Caco-2 (cell line): ENCODE results near the gene ZSCAN26. TPM values are rescaled to one million over a fixed set of nuclear protein-coding genes. Genes with fewer than 3 reads are reported as not detected.

Source experiments
- BruUV-seq: library from RNA; stranded (reverse); fragments of 400-500 nt; replicated peaks from 2 replicates; lab custom pipeline; 2021; lab: Mats Ljungman, UMichigan
- CTCF ChIA-PET: fragments of 300-600 bp; sonication (Branson Sonifier 250); formaldehyde crosslinking; loops from one replicate; lab custom pipeline; 2022; ENCODE audit warnings: antibody characterized with exemption; lab: Charles Lee
- POLR2A ChIA-PET: fragments of 300-600 bp; sonication (Branson Sonifier 250); formaldehyde crosslinking; loops from one replicate; lab custom pipeline; 2022; ENCODE audit warnings: antibody characterized with exemption; lab: Charles Lee
- DNase-seq, 2 experiments: peaks; one replicate each; pipeline versions ENCODE4 v3.0.0 to v3.0.0-alpha.2; 2020 to 2022
- H3K27me3 ChIP-seq: replicated peaks from 2 replicates; pipeline ENCODE4 v1.6.0; 2011; ENCODE audit warnings: low read length; ENCODE audit not compliant: control insufficient read depth, insufficient read depth
- H3K36me3 ChIP-seq: 2 replicates; pipeline ENCODE4 v1.5.1; 2011; ENCODE audit warnings: low read length; ENCODE audit not compliant: control insufficient read depth, insufficient read depth
- H3K4me1 ChIP-seq: fragments of 250-450 bp; sonication (Bioruptor Pico); 2 replicates; pipeline ENCODE4 v1.5.1; 2020; ENCODE audit warnings: mild to moderate bottlenecking
- H3K4me3 ChIP-seq: 2 replicates; pipeline ENCODE4 v1.5.1; 2011; ENCODE audit warnings: low read depth, mild to moderate bottlenecking, control low read depth, low read length
- H3K9me3 ChIP-seq: fragments of 250-450 bp; sonication (Bioruptor Pico); 2 replicates; pipeline ENCODE4 v1.5.1; 2020; ENCODE audit warnings: mild to moderate bottlenecking, moderate library complexity
- H3K27ac Mint-ChIP-seq: one replicate; pipeline ENCODE4 v1.8.0; 2022; ENCODE audit warnings: mixed read lengths; ENCODE audit not compliant: unreplicated experiment
- H3K27me3 Mint-ChIP-seq: one replicate; pipeline ENCODE4 v1.8.0; 2022; ENCODE audit warnings: mixed read lengths; ENCODE audit not compliant: insufficient read depth, unreplicated experiment
- H3K36me3 Mint-ChIP-seq: one replicate; pipeline ENCODE4 v1.8.0; 2022; ENCODE audit warnings: mild to moderate bottlenecking, mixed read lengths; ENCODE audit not compliant: insufficient read depth, unreplicated experiment
- H3K4me1 Mint-ChIP-seq: one replicate; pipeline ENCODE4 v1.8.0; 2022; ENCODE audit warnings: low read depth, mixed read lengths; ENCODE audit not compliant: unreplicated experiment
- H3K4me3 Mint-ChIP-seq: one replicate; pipeline ENCODE4 v1.8.0; 2022; ENCODE audit warnings: mild to moderate bottlenecking, moderate library complexity, mixed read lengths; ENCODE audit not compliant: unreplicated experiment
- H3K9me3 Mint-ChIP-seq: one replicate; pipeline ENCODE4 v1.8.0; 2022; ENCODE audit warnings: mixed read lengths; ENCODE audit not compliant: unreplicated experiment
- intact Hi-C: fragments of 100-400 bp; cut with micrococcal nuclease; formaldehyde crosslinking; loops from one replicate; pipeline ENCODE4 v1.10.0; 2022; ENCODE audit not compliant: unreplicated experiment
- total RNA-seq: library from RNA; stranded (reverse); gene quantifications from 2 replicates; pipeline ENCODE4 v1.2.3, GENCODE V29; 2022
- TF ChIP-seq, protein P1 (sequence below), 2 experiments: fragments of 200-600 bp in 1 of 2; IDR thresholded peaks; 1 replicate in 1 of 2; 2 replicates in 1 of 2; pipeline versions ENCODE4 v1.5.1 to v1.8.0; 2011 to 2022; ENCODE audit warnings: antibody characterized with exemption in 1 of 2, control low read depth in 1 of 2, inconsistent platforms in 1 of 2, low read depth in 1 of 2, low read length in 1 of 2, mild to moderate bottlenecking in 1 of 2, moderate library complexity in 1 of 2; ENCODE audit not compliant: insufficient read depth in 1 of 2, severe bottlenecking in 1 of 2, unreplicated experiment in 1 of 2

The ZSCAN26 gene
- total RNA-seq, 1 experiment from 2014 or later = 7.2 TPM

DNA sequence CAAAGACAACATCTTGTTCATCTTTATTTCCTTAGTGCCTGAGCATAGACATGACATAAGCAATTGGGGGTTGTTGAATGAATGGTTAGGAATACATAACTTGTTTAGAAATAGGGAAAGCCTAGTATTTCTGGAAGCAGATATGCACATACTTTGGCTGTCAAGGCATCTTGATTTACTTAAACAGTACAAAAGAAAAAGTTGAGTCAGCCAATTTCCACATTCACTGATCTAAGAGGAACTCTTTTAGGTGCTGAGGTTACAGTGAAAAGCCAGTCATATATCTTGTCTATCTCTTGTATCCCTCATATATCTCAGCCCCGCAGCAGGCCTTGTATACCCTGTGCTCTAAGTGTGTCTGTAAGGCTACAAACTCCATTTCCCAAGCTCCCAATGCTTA lies 26.5 kb upstream of the ZSCAN26 start:
- Mint-ChIP-seq H3K4me1 (no peaks in the 10 kb centered on the region), H3K9me3 (no peaks in the 10 kb centered on the region), H3K36me3 (no peaks in the 10 kb centered on the region), H3K27me3 (no peaks in the 10 kb centered on the region), H3K27ac (no peak overlapping the region), H3K4me3 (no peak overlapping the region)
- H3K36me3 ChIP-seq = no peaks in the 10 kb centered on the region
- CTCF ChIA-PET = no interaction called here
- H3K4me3 ChIP-seq = no peak overlapping the region
- H3K4me1 ChIP-seq = no peaks in the 10 kb centered on the region
- H3K27me3 ChIP-seq = no peaks in the 10 kb centered on the region
- DNase-seq = no peak
- intact Hi-C loops = no loop called here
- BruUV-seq = no TSS peak
- no peaks in the 10 kb centered on the region for H3K9me3 ChIP-seq
- TF ChIP-seq, protein P1, sequence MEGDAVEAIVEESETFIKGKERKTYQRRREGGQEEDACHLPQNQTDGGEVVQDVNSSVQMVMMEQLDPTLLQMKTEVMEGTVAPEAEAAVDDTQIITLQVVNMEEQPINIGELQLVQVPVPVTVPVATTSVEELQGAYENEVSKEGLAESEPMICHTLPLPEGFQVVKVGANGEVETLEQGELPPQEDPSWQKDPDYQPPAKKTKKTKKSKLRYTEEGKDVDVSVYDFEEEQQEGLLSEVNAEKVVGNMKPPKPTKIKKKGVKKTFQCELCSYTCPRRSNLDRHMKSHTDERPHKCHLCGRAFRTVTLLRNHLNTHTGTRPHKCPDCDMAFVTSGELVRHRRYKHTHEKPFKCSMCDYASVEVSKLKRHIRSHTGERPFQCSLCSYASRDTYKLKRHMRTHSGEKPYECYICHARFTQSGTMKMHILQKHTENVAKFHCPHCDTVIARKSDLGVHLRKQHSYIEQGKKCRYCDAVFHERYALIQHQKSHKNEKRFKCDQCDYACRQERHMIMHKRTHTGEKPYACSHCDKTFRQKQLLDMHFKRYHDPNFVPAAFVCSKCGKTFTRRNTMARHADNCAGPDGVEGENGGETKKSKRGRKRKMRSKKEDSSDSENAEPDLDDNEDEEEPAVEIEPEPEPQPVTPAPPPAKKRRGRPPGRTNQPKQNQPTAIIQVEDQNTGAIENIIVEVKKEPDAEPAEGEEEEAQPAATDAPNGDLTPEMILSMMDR (IDR thresholded peaks at IDR 0.05; ENCODE audit: insufficient read depth in 1 of 2, low read depth in 1 of 2, low read length in 1 of 2, severe bottlenecking in 1 of 2, unreplicated experiment in 1 of 2) = no peak
- POLR2A ChIA-PET = no interaction called here

DNA sequence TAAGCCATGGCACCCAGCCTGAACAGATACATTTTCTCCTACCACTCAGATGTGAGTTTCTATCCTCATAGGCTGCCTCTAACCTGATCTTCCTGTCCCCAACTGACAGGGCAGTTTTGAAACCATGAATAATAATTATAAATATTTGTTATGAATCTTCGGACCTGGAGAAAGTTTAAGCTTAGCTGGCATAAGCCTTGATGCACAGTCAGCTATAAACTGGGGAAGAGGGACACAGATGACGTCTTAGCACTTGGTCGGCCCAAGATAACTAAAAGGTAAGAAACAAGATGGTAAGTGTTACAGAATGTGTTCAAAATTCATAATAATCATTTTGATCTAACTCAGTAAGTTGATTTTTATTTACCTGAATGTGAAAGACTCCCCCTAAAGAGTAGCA lies 23.0 kb upstream of the ZSCAN26 start:
- Histone ChIP-seq H3K9me3 (no peaks in the 10 kb centered on the region), H3K36me3 (no peaks in the 10 kb centered on the region), H3K27me3 (no peaks in the 10 kb centered on the region), H3K4me3 (no peak overlapping the region), H3K4me1 (no peaks in the 10 kb centered on the region)
- Mint-ChIP-seq H3K27ac (no peak overlapping the region), H3K9me3 (no peaks in the 10 kb centered on the region), H3K4me3 (no peak overlapping the region), H3K36me3 (peaks cover 22% of the 10 kb centered on the region), H3K27me3 (no peaks in the 10 kb centered on the region), H3K4me1 (no peaks in the 10 kb centered on the region)
- ChIA-PET CTCF (no interaction called here), POLR2A (no interaction called here)
- TF ChIP-seq, protein P1 (IDR thresholded peaks at IDR 0.05; ENCODE audit: insufficient read depth in 1 of 2, low read depth in 1 of 2, low read length in 1 of 2, severe bottlenecking in 1 of 2, unreplicated experiment in 1 of 2) = no peak
- intact Hi-C loops = no loop called here
- DNase-seq = no peak
- no TSS peak for BruUV-seq

DNA sequence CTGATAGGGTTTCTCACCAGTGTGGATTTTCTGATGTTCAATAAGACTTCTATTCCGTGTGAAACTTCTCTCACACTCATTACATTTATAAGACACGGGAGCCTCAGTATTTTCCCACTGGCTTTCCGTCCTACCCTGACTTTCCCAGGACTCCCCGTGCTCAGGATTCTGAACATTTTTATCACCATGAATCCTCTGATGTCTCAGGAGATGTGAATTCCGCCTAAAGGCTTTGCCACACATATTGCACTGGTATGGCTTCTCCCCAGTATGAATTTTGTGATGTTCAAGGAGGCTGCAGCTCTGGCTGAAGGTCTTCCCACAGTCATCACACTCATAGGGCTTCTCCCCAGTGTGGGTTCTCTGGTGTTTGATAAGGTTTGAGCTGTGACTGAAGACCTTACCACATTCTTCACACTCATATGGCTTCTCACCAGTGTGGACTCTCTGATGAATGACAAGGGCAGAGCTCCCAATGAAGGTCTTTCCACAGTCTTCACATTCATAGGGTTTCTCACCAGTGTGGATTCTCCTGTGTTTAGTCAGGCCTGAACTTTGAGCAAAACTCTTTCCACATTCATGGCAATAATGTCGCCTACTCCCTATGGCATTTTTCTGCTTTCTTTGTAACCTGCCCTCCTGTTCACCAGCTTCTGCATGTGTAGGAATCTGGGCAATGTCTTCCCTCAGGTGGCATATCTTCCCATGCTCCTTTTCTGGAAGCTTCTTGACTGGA lies 21.6 kb upstream of the ZSCAN26 start:
- no peak for DNase-seq
- intact Hi-C loops = no loop called here
- peaks cover 22% of the 10 kb centered on the region for H3K36me3 Mint-ChIP-seq
- Histone ChIP-seq H3K36me3 (no peaks in the 10 kb centered on the region), H3K4me3 (no peak overlapping the region), H3K4me1 (no peaks in the 10 kb centered on the region), H3K9me3 (no peaks in the 10 kb centered on the region), H3K27me3 (no peaks in the 10 kb centered on the region)
- ChIA-PET CTCF (no interaction called here), POLR2A (no interaction called here)
- no peaks in the 10 kb centered on the region for H3K4me1 Mint-ChIP-seq
- no peak overlapping the region for H3K27ac Mint-ChIP-seq
- no peaks in the 10 kb centered on the region for H3K27me3 Mint-ChIP-seq
- TF ChIP-seq, protein P1 (IDR thresholded peaks at IDR 0.05; ENCODE audit: insufficient read depth in 1 of 2, low read depth in 1 of 2, low read length in 1 of 2, severe bottlenecking in 1 of 2, unreplicated experiment in 1 of 2) = no peak
- no TSS peak for BruUV-seq
- H3K4me3 Mint-ChIP-seq = no peak overlapping the region
- H3K9me3 Mint-ChIP-seq = no peaks in the 10 kb centered on the region
